GM19238 (cell line): ENCODE measurements around the gene ITPA.

Source experiments
- DNase-seq: peaks from one replicate; pipeline ENCODE4 v3.0.0; 2011; ENCODE audit warnings: low spot score; ENCODE audit not compliant: insufficient read length

The ITPA gene

GRCh38 chr20:3227506-3227905 lies 18.2 kb downstream of the ITPA start:
- no peak for DNase-seq

GRCh38 chr20:3227936-3228749 lies 18.8 kb downstream of the ITPA start:
- DNase-seq = no peak

- no peak for DNase-seq
These were observed 19.4 kb downstream of the ITPA start for GRCh38 chr20:3228750-3229032.

GRCh38 chr20:3229158-3229557 lies 19.9 kb downstream of the ITPA start:
- DNase-seq = no peak

- DNase-seq = no peak
These were observed 20.5 kb downstream of the ITPA start for GRCh38 chr20:3229798-3230197.

- no peak for DNase-seq
These were observed 21.8 kb downstream of the ITPA start for GRCh38 chr20:3231116-3231515.

GRCh38 chr20:3231889-3232588 lies 22.7 kb downstream of the ITPA start:
- no peak for DNase-seq

- no peak for DNase-seq
These were observed 24.1 kb downstream of the ITPA start for GRCh38 chr20:3233131-3233990.

- no peak for DNase-seq
These were observed 24.7 kb downstream of the ITPA start for GRCh38 chr20:3233991-3234498.

GRCh38 chr20:3235666-3236324 lies 26.5 kb downstream of the ITPA start:
- DNase-seq = no peak

- no peak for DNase-seq
These were observed 28.0 kb downstream of the ITPA start for GRCh38 chr20:3237011-3237957.

- DNase-seq = no peak
These were observed 28.8 kb downstream of the ITPA start for GRCh38 chr20:3237958-3238615.

GRCh38 chr20:3238616-3239025 lies 29.3 kb downstream of the ITPA start:
- peak; percentile 61 for DNase-seq

- DNase-seq = peak; percentile 71
These were observed 29.9 kb downstream of the ITPA start, which contains the start of gene SLC4A11 for GRCh38 chr20:3239026-3239866. Gene SLC4A11, minus strand, starts transcription at chr20:3239190. Its CDS starts 53 bp downstream, at chr20:3239137.

GRCh38 chr20:3239867-3240775 lies 30.8 kb downstream of the ITPA start:
- DNase-seq = no peak

GRCh38 chr20:3240776-3241363 lies 31.6 kb downstream of the ITPA start:
- DNase-seq = no peak

- no peak for DNase-seq
These were observed 32.9 kb downstream of the ITPA start for GRCh38 chr20:3242172-3242692.
